Gastrocnemius medialis (tissue), 4 donors: ENCODE measurements around the gene WDFY4.

Experiments used
- POLR2A ChIP-seq, 2 donors: fragments of 450-650 bp; IDR thresholded peaks; one replicate each; pipeline ENCODE4 v1.6.1; 2017; ENCODE audit warnings: antibody characterized with exemption in 2 of 2, mild to moderate bottlenecking in 2 of 2, moderate library complexity in 2 of 2
- TF ChIP-seq, protein P1 (sequence below), 5 experiments: fragments of 450-650 bp in 3 of 5; fragments of 200-600 bp in 2 of 5; sonication (generic) in 2 of 5; IDR thresholded peaks in 4 of 5; conservative IDR thresholded peaks in 1 of 5; 1 replicate in 4 of 5; 2 replicates in 1 of 5; pipeline ENCODE4 v1.5.1; 2016 to 2019; ENCODE audit warnings: antibody characterized with exemption in 5 of 5, mild to moderate bottlenecking in 3 of 5, moderate library complexity in 3 of 5

DNA sequence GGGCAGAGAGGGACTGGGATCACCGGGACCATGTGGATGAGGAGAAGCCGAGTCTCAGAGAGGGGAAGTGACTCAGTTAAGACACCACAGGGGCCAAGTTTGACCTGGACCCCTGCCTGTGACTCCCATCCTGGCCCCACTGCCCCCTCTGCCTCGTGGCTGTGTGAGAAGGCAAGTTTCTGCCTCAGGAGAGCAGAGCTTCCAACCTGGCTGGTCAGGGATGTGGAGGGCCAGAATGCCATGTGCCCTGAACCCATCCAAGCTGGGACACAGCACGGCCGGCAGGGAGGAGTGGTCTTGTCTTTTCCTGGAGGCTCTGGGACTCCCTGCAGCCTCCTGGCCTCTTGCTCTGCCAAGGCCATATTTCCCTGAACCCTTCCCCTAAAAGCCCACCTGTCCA lies 19.5 kb downstream of the WDFY4 start:
- TF ChIP-seq, protein P1, sequence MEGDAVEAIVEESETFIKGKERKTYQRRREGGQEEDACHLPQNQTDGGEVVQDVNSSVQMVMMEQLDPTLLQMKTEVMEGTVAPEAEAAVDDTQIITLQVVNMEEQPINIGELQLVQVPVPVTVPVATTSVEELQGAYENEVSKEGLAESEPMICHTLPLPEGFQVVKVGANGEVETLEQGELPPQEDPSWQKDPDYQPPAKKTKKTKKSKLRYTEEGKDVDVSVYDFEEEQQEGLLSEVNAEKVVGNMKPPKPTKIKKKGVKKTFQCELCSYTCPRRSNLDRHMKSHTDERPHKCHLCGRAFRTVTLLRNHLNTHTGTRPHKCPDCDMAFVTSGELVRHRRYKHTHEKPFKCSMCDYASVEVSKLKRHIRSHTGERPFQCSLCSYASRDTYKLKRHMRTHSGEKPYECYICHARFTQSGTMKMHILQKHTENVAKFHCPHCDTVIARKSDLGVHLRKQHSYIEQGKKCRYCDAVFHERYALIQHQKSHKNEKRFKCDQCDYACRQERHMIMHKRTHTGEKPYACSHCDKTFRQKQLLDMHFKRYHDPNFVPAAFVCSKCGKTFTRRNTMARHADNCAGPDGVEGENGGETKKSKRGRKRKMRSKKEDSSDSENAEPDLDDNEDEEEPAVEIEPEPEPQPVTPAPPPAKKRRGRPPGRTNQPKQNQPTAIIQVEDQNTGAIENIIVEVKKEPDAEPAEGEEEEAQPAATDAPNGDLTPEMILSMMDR (IDR thresholded peaks at IDR 0.05 in 4 of 5, conservative IDR thresholded peaks at IDR 0.05 in 1 of 5) = no peak
- TF ChIP-seq POLR2A (IDR thresholded peaks at IDR 0.05) = no peak
